OCI-LY3 (cell line): Measurements from ENCODE around the gene DRGX.

Source experiments
- CTCF ChIP-seq: fragments of 200-600, 300-600 bp; sonication (generic); IDR thresholded peaks from 2 replicates; pipeline ENCODE4 v1.5.1; 2014; ENCODE audit warnings: antibody characterized with exemption, low read length, low read depth
- EZH2phosphoT487 ChIP-seq: fragments of 200-600 bp; shearing (Covaris generic); IDR thresholded peaks from 2 replicates; pipeline ENCODE4 v1.6.1; 2018; ENCODE audit warnings: antibody characterized with exemption, mixed run types, low read depth

GRCh38 chr10:49419005-49419404, 23.1 kb upstream of the DRGX start:
- TF ChIP-seq CTCF (no peak), EZH2phosphoT487 (no peak)
